OCI-LY1 (cell line): ENCODE results near the gene NMRK1.
A peak's percentile ranks its signal among the peaks of the same experiment; 100 is the strongest.

Experiments used
- H2AFZ ChIP-seq: fragments of 200-600 bp; sonication (generic), shearing (Covaris generic); 2 replicates; pipeline ENCODE4 v1.6.0; 2014; ENCODE audit warnings: antibody characterized with exemption, mild to moderate bottlenecking, low read length
- H3F3A ChIP-seq: fragments of 200-600 bp; sonication (generic), shearing (Covaris generic); 2 replicates; pipeline ENCODE4 v1.6.0; 2014; ENCODE audit warnings: mild to moderate bottlenecking, antibody characterized with exemption, low read length, moderate library complexity; ENCODE audit not compliant: insufficient read depth
- H3K27ac ChIP-seq: fragments of 200-600 bp; sonication (generic); 2 replicates; pipeline ENCODE4 v1.5.1; 2014; ENCODE audit warnings: low read length, mixed run types, mild to moderate bottlenecking, low read depth; ENCODE audit not compliant: poor library complexity, severe bottlenecking
- H3K27me3 ChIP-seq: fragments of 200-600 bp; sonication (generic); 2 replicates; pipeline ENCODE4 v1.6.0; 2014; ENCODE audit warnings: antibody characterized with exemption, mild to moderate bottlenecking, low read length, moderate library complexity; ENCODE audit not compliant: insufficient read depth
- H3K36me3 ChIP-seq: fragments of 200-600 bp; sonication (generic); 2 replicates; pipeline ENCODE4 v1.6.1; 2014; ENCODE audit warnings: mild to moderate bottlenecking, antibody characterized with exemption, low read length, moderate library complexity, mixed read lengths; ENCODE audit not compliant: insufficient read depth
- H3K4me1 ChIP-seq: fragments of 200-600 bp; sonication (generic); 2 replicates; pipeline ENCODE4 v1.5.1; 2014; ENCODE audit warnings: mild to moderate bottlenecking, low read length, moderate library complexity; ENCODE audit not compliant: insufficient read depth, severe bottlenecking
- H3K4me2 ChIP-seq: fragments of 200-600 bp; sonication (generic), shearing (Covaris generic); 2 replicates; pipeline ENCODE4 v1.6.1; 2014; ENCODE audit warnings: low read length
- H3K4me3 ChIP-seq: fragments of 200-600 bp; sonication (generic); 2 replicates; pipeline ENCODE4 v1.5.1; 2014; ENCODE audit warnings: low read length, low read depth, mild to moderate bottlenecking, mixed read lengths; ENCODE audit not compliant: poor library complexity, severe bottlenecking
- H3K79me2 ChIP-seq: fragments of 200-600 bp; shearing (Covaris generic); 2 replicates; pipeline ENCODE4 v1.6.1; 2016; ENCODE audit warnings: mixed run types, low read length, mixed read lengths; ENCODE audit not compliant: insufficient read depth
- H3K9ac ChIP-seq: fragments of 200-600 bp; sonication (generic), shearing (Covaris generic); 2 replicates; pipeline ENCODE4 v1.6.1; 2014; ENCODE audit warnings: mild to moderate bottlenecking, low read length, mixed read lengths
- H3K9me2 ChIP-seq: fragments of 200-600 bp; sonication (generic), shearing (Covaris generic); 2 replicates; pipeline ENCODE4 v1.6.1; 2014; ENCODE audit warnings: low read depth, mild to moderate bottlenecking, low read length, mixed read lengths
- H3K9me3 ChIP-seq: fragments of 200-600 bp; shearing (Covaris generic); 2 replicates; pipeline ENCODE4 v1.6.1; 2014; ENCODE audit warnings: low read length, mixed read lengths
- H4K20me1 ChIP-seq: fragments of 200-600 bp; sonication (generic), shearing (Covaris generic); 2 replicates; pipeline ENCODE4 v1.6.0; 2016; ENCODE audit warnings: mild to moderate bottlenecking, low read length; ENCODE audit not compliant: insufficient read depth
- EZH2 ChIP-seq: fragments of 200-600 bp; sonication (generic), shearing (Covaris generic); IDR thresholded peaks from 2 replicates; pipeline ENCODE4 v1.8.0; 2017; ENCODE audit warnings: borderline replicate concordance, mixed run types, mild to moderate bottlenecking, antibody characterized with exemption, low read length, moderate library complexity, mixed read lengths
- TF ChIP-seq, protein P1 (sequence below): fragments of 200-600 bp; sonication (generic), shearing (Covaris generic); IDR thresholded peaks from 2 replicates; pipeline ENCODE4 v1.5.1; 2017; ENCODE audit warnings: mild to moderate bottlenecking, antibody characterized with exemption, low read length, moderate library complexity, mixed read lengths

The NMRK1 gene

DNA sequence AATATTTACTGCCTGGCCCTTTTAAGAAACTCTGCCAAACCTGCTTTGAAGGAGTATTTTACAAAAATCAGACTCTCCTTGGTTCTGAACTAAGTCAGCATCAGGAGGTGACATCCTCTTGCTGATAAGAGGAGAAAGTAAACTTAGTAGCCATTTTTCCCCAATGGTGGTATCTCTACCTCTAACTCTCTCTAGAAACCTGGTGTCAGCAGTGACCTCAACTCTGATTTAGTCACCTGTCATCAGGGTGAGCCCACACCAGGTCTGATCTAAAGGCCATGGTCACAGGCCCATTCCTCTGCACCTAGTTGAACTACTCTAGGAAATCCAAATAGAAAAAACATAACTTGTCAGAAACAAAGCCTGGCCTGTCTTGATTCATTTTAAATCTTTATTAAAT lies 64.1 kb downstream of the NMRK1 start:
- no peaks in the 10 kb centered on the region for H3K27me3 ChIP-seq
- H2AFZ ChIP-seq, result no peak overlapping the region
- H4K20me1 ChIP-seq, result no peaks in the 10 kb centered on the region
- TF ChIP-seq, protein P1, sequence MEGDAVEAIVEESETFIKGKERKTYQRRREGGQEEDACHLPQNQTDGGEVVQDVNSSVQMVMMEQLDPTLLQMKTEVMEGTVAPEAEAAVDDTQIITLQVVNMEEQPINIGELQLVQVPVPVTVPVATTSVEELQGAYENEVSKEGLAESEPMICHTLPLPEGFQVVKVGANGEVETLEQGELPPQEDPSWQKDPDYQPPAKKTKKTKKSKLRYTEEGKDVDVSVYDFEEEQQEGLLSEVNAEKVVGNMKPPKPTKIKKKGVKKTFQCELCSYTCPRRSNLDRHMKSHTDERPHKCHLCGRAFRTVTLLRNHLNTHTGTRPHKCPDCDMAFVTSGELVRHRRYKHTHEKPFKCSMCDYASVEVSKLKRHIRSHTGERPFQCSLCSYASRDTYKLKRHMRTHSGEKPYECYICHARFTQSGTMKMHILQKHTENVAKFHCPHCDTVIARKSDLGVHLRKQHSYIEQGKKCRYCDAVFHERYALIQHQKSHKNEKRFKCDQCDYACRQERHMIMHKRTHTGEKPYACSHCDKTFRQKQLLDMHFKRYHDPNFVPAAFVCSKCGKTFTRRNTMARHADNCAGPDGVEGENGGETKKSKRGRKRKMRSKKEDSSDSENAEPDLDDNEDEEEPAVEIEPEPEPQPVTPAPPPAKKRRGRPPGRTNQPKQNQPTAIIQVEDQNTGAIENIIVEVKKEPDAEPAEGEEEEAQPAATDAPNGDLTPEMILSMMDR, result no peak
- no peak for TF ChIP-seq EZH2
- H3K27ac ChIP-seq, result no peak overlapping the region
- no peaks in the 10 kb centered on the region for H3K9me2 ChIP-seq
- H3K4me2 ChIP-seq, result peak overlapping the region; percentile 69; the same call in 1 of the 2 replicates
- H3K4me3 ChIP-seq, result no peak overlapping the region
- H3K36me3 ChIP-seq, result peaks cover 20% of the 10 kb centered on the region
- peaks cover 38% of the 10 kb centered on the region for H3K4me1 ChIP-seq
- H3K9me3 ChIP-seq, result no peaks in the 10 kb centered on the region
- no peaks in the 10 kb centered on the region for H3F3A ChIP-seq
- peaks cover 68% of the 10 kb centered on the region for H3K79me2 ChIP-seq
- no peak overlapping the region for H3K9ac ChIP-seq

DNA sequence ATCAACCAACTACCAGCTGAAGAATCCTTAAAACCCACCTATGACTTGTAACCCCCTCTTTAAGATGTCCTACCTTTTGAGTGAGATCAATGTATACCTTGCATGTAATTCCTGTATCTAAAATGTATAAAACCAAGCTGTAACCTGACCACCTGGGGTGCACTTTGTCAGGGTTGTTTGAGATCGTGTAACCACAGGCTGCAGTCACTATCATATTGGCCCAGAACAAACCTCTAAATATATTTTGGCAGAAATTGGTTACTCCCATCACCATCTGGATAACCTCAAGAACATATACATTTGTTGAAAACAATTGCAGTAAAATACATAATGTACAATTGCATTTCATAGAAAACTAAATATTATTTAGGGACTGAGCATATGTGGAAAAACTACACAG lies 68.3 kb downstream of the NMRK1 start:
- no peaks in the 10 kb centered on the region for H3F3A ChIP-seq
- H2AFZ ChIP-seq, result no peak overlapping the region
- no peaks in the 10 kb centered on the region for H3K9me2 ChIP-seq
- no peak for TF ChIP-seq EZH2
- TF ChIP-seq, protein P1, result no peak
- peaks cover 32% of the 10 kb centered on the region for H3K36me3 ChIP-seq
- H3K4me3 ChIP-seq, result no peak overlapping the region
- no peaks in the 10 kb centered on the region for H3K27me3 ChIP-seq
- H3K27ac ChIP-seq, result no peak overlapping the region
- H3K4me2 ChIP-seq, result no peak overlapping the region
- no peaks in the 10 kb centered on the region for H4K20me1 ChIP-seq
- peaks cover 16% of the 10 kb centered on the region for H3K4me1 ChIP-seq
- H3K9me3 ChIP-seq, result no peaks in the 10 kb centered on the region
- peaks cover 43% of the 10 kb centered on the region for H3K79me2 ChIP-seq
- H3K9ac ChIP-seq, result no peak overlapping the region

DNA sequence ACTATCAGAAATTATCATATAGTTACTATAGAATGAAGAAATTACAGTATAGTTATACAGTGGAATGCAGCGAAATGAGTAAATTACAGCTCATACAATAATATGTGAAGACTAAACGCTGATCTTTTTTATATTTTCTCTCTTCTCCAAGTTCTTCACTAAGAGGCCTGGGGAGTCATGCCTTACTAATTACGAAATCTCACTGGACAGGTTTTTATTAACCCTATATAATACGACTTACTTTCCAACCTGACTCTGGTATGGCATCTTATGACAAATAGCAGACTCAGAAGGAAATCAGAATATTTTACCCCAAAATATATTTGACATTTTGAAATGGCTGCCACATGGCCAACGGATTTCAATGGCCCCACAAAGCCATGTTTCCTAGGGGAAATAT lies 68.9 kb downstream of the NMRK1 start:
- Histone ChIP-seq H3K9me3 (no peaks in the 10 kb centered on the region), H3K4me3 (no peak overlapping the region), H4K20me1 (no peaks in the 10 kb centered on the region), H3K4me1 (peaks cover 10% of the 10 kb centered on the region), H3K9ac (no peak overlapping the region), H3F3A (no peaks in the 10 kb centered on the region), H3K4me2 (no peak overlapping the region), H3K9me2 (no peaks in the 10 kb centered on the region), H2AFZ (no peak overlapping the region), H3K36me3 (peaks cover 37% of the 10 kb centered on the region), H3K27ac (no peak overlapping the region), H3K79me2 (peaks cover 36% of the 10 kb centered on the region), H3K27me3 (no peaks in the 10 kb centered on the region)
- TF ChIP-seq, protein P1, result no peak
- TF ChIP-seq EZH2, result no peak
